PC-9 (cell line): ENCODE measurements around the gene MAPRE3.

Source experiments
- CTCF ChIP-seq: fragments of 200-600 bp; sonication (generic); conservative IDR thresholded peaks from 2 replicates; pipeline ENCODE4 v1.6.1; 2017; ENCODE audit warnings: mixed run types, antibody characterized with exemption, mild to moderate bottlenecking, moderate library complexity
- EZH2 ChIP-seq: fragments of 200-600 bp; sonication (generic); IDR thresholded peaks from 2 replicates; pipeline ENCODE4 v1.8.0; 2017; ENCODE audit warnings: antibody characterized with exemption, low read depth

- no peak for TF ChIP-seq CTCF
- no peak for TF ChIP-seq EZH2
These were observed 69.0 kb downstream of the MAPRE3 start for GRCh38 chr2:27039426-27039825.
